Left forelimb (tissue), 1 donor: ENCODE measurements around the gene LGALS9C.
"Not testable (repeated sequence)": the region's sequence is repeated elsewhere in the genome, so short reads cannot be mapped to it uniquely, and the experiment has no call there.

Experiments used
- DNase-seq: peaks from one replicate; pipeline ENCODE4 v3.0.0-alpha.2; 2018; ENCODE audit warnings: low spot score

Gene LGALS9C

GRCh38 chr17:18476508-18477308, at the start of gene LGALS9C:
Gene LGALS9C, plus strand, starts transcription at chr17:18476789. Its CDS starts 66 bp downstream, at chr17:18476855.
- DNase-seq, result not testable (repeated sequence)

- not testable (repeated sequence) for DNase-seq
Observed at GRCh38 chr17:18432206-18432605, 44.4 kb upstream of the LGALS9C start.

- DNase-seq, result not testable (repeated sequence)
Observed at GRCh38 chr17:18439465-18439870, 37.1 kb upstream of the LGALS9C start.

- not testable (repeated sequence) for DNase-seq
Observed at GRCh38 chr17:18442093-18442492, 34.5 kb upstream of the LGALS9C start.

GRCh38 chr17:18442532-18442931, 34.1 kb upstream of the LGALS9C start:
- DNase-seq, result not testable (repeated sequence)

GRCh38 chr17:18447476-18448205, 28.9 kb upstream of the LGALS9C start:
- DNase-seq, result peak; percentile 62

- not testable (repeated sequence) for DNase-seq
Observed at GRCh38 chr17:18448311-18448710, 28.3 kb upstream of the LGALS9C start.

- DNase-seq, result not testable (repeated sequence)
Observed at GRCh38 chr17:18449833-18450232, 26.8 kb upstream of the LGALS9C start.

- DNase-seq, result peak; percentile 17
Observed at GRCh38 chr17:18450998-18451397, 25.6 kb upstream of the LGALS9C start.

GRCh38 chr17:18451969-18452368, 24.6 kb upstream of the LGALS9C start:
- peak; percentile 54 for DNase-seq

- DNase-seq, result peak; percentile 23
Observed at GRCh38 chr17:18459035-18459434, 17.6 kb upstream of the LGALS9C start.

GRCh38 chr17:18463831-18464502, 12.6 kb upstream of the LGALS9C start:
- DNase-seq, result peak; percentile 60

- peak; percentile 18 for DNase-seq
Observed at GRCh38 chr17:18466250-18466983, 10.2 kb upstream of the LGALS9C start.

GRCh38 chr17:18467001-18467400, 9.6 kb upstream of the LGALS9C start:
- peak; percentile 42 for DNase-seq

- peak; percentile 5 for DNase-seq
Observed at GRCh38 chr17:18468472-18469171, 8.0 kb upstream of the LGALS9C start.

GRCh38 chr17:18469837-18470236, 6.8 kb upstream of the LGALS9C start:
- not testable (repeated sequence) for DNase-seq

GRCh38 chr17:18470345-18470930, 6.2 kb upstream of the LGALS9C start:
- DNase-seq, result not testable (repeated sequence)

GRCh38 chr17:18473967-18474366, 2.6 kb upstream of the LGALS9C start:
- DNase-seq, result not testable (repeated sequence)

GRCh38 chr17:18474754-18475153, 1.8 kb upstream of the LGALS9C start:
- DNase-seq, result not testable (repeated sequence)

- not testable (repeated sequence) for DNase-seq
Observed at GRCh38 chr17:18477367-18477766, 778 bp downstream of the LGALS9C start.

- DNase-seq, result not testable (repeated sequence)
Observed at GRCh38 chr17:18478362-18478761, 1.8 kb downstream of the LGALS9C start.
